G401 (cell line): ENCODE results near the gene INPP1. TPM values are rescaled to one million over a fixed set of nuclear protein-coding genes. Genes with fewer than 3 reads are reported as not detected.
"Not testable (repeated sequence)": the region's sequence is repeated elsewhere in the genome, so short reads cannot be mapped to it uniquely, and the experiment has no call there.

Experiments
- DNase-seq: peaks from one replicate; pipeline ENCODE4 v3.0.0-alpha.2; 2015; ENCODE audit warnings: low spot score
- in situ Hi-C: cut with HindIII; loops from 2 replicates; pipeline ENCODE4 v1.10.0; 2016; ENCODE audit warnings: low sequenced_read_pairs, mixed read lengths
- total RNA-seq: library from RNA; depleted of rRNA; stranded (reverse); fragments of >200 nt; shearing (Covaris generic); gene quantifications from 2 replicates; pipeline ENCODE4 v1.2.3, GENCODE V29; 2014

INPP1 gene
- total RNA-seq, 1 experiment from 2014 or later = 14.3 TPM

GRCh38 chr2:190328573-190329147, 14.7 kb upstream of the INPP1 start:
- DNase-seq = no peak
- in situ Hi-C loops = no loop called here

- no peak for DNase-seq
- in situ Hi-C loops = no loop called here
Measured at GRCh38 chr2:190333395-190333794, 10.0 kb upstream of the INPP1 start.

GRCh38 chr2:190333928-190334327, 9.5 kb upstream of the INPP1 start:
- no peak for DNase-seq
- in situ Hi-C loops = no loop called here

- in situ Hi-C loops = no loop called here
- DNase-seq = no peak
Measured at GRCh38 chr2:190334479-190335224, 8.7 kb upstream of the INPP1 start.

- in situ Hi-C loops = no loop called here
- DNase-seq = no peak
Measured at GRCh38 chr2:190335225-190335559, 8.2 kb upstream of the INPP1 start.

- in situ Hi-C loops, DNase-seq: not testable (repeated sequence)
Measured at GRCh38 chr2:190335584-190335983, 7.8 kb upstream of the INPP1 start.

GRCh38 chr2:190336420-190336819, 7.0 kb upstream of the INPP1 start:
- in situ Hi-C loops = no loop called here

GRCh38 chr2:190338453-190338852, 4.9 kb upstream of the INPP1 start:
- DNase-seq = no peak
- in situ Hi-C loops = no loop called here

More at GRCh38 chr2:190336420-190336819, 7.0 kb upstream of the INPP1 start:
- DNase-seq = no peak

- in situ Hi-C loops = no loop called here
- no peak for DNase-seq
Measured at GRCh38 chr2:190339394-190339793, 4.0 kb upstream of the INPP1 start.

- DNase-seq = no peak
Measured at GRCh38 chr2:190340369-190340768, 3.0 kb upstream of the INPP1 start.

GRCh38 chr2:190342611-190343010, 778 bp upstream of the INPP1 start:
- peak; percentile 30 for DNase-seq

More at GRCh38 chr2:190340369-190340768, 3.0 kb upstream of the INPP1 start:
- in situ Hi-C loops = no loop called here

GRCh38 chr2:190343089-190343535, 277 bp upstream of the INPP1 start:
- DNase-seq = peak; percentile 57

More at GRCh38 chr2:190342611-190343010, 778 bp upstream of the INPP1 start:
- in situ Hi-C loops = no loop called here

GRCh38 chr2:190344276-190344827, 963 bp downstream of the INPP1 start:
- DNase-seq = peak; percentile 68
- in situ Hi-C loops = no loop called here

More at GRCh38 chr2:190343089-190343535, 277 bp upstream of the INPP1 start:
- in situ Hi-C loops = no loop called here

GRCh38 chr2:190350371-190350770, 7.0 kb downstream of the INPP1 start:
- DNase-seq = no peak
- in situ Hi-C loops = no loop called here

GRCh38 chr2:190351955-190352354, 8.6 kb downstream of the INPP1 start:
- in situ Hi-C loops = no loop called here
- DNase-seq = no peak

- in situ Hi-C loops = no loop called here
- DNase-seq = no peak
Measured at GRCh38 chr2:190352668-190353536, 9.5 kb downstream of the INPP1 start.

- in situ Hi-C loops = no loop called here
- no peak for DNase-seq
Measured at GRCh38 chr2:190353537-190353899, 10.1 kb downstream of the INPP1 start.

GRCh38 chr2:190354003-190354690, 10.8 kb downstream of the INPP1 start:
- no peak for DNase-seq
- in situ Hi-C loops = no loop called here

GRCh38 chr2:190355968-190356644, 12.7 kb downstream of the INPP1 start:
- no peak for DNase-seq
- in situ Hi-C loops = no loop called here
